Mammary epithelial cell (primary cell): Measurements from ENCODE around the gene METTL25B.

Experiments used
- CTCF ChIP-seq, 2 donors: IDR thresholded peaks in 1 of 2; conservative IDR thresholded peaks in 1 of 2; 2 replicates each; pipeline ENCODE4 v1.5.1; 2011 to 2012; ENCODE audit warnings: inconsistent platforms in 2 of 2, low read length in 2 of 2, mild to moderate bottlenecking in 2 of 2, control low read depth in 1 of 2, low read depth in 1 of 2; ENCODE audit not compliant: insufficient read depth in 1 of 2; ENCODE audit errors: extremely low read depth in 1 of 2
- EZH2 ChIP-seq: IDR thresholded peaks from 2 replicates; pipeline ENCODE4 v1.6.1; 2012; ENCODE audit warnings: low read length, inconsistent platforms, borderline replicate concordance

GRCh38 chr1:156727492-156727891 lies 777 bp upstream of the METTL25B start:
- TF ChIP-seq CTCF (conservative IDR thresholded peaks at IDR 0.05 in 1 of 2, IDR thresholded peaks at IDR 0.05 in 1 of 2; ENCODE audit: extremely low read depth in 1 of 2, insufficient read depth in 1 of 2, low read depth in 1 of 2, low read length in 2 of 2) (no peak), EZH2 (no peak)
